Measurements from ENCODE around the gene FBXW5.

FBXW5 gene

GRCh38 chr9:136944519-136945332 lies at the start of gene FBXW5, which contains the start of gene C8G:
Gene FBXW5 (minus strand): TSS chr9:136944738. CDS start chr9:136944083, 655 bp downstream.
Gene C8G (plus strand): TSS chr9:136945243. CDS start chr9:136945321, 78 bp downstream.
- peak; percentile 94 for DNase-seq

GRCh38 chr9:136992819-136993369 lies 48.4 kb upstream of the FBXW5 start:
- no peak for DNase-seq

- peak; percentile 95 for DNase-seq
These were observed 47.7 kb upstream of the FBXW5 start, which contains the start of gene PAXX for GRCh38 chr9:136991993-136992818. Gene PAXX (plus strand): TSS chr9:136992422. CDS start chr9:136992444, 22 bp downstream.

- DNase-seq: no peak
These were observed 45.8 kb upstream of the FBXW5 start for GRCh38 chr9:136990242-136990911.

- no peak for DNase-seq
These were observed 44.3 kb upstream of the FBXW5 start for GRCh38 chr9:136988872-136989271.

GRCh38 chr9:136985853-136986252 lies 41.3 kb upstream of the FBXW5 start:
- DNase-seq: no peak

GRCh38 chr9:136985027-136985602 lies 40.6 kb upstream of the FBXW5 start:
- no peak for DNase-seq

GRCh38 chr9:136984464-136985026 lies 40.0 kb upstream of the FBXW5 start:
- DNase-seq: no peak

GRCh38 chr9:136983656-136984314 lies 39.2 kb upstream of the FBXW5 start:
- DNase-seq: no peak

GRCh38 chr9:136983167-136983566 lies 38.6 kb upstream of the FBXW5 start:
- DNase-seq: no peak

GRCh38 chr9:136982232-136983051 lies 37.9 kb upstream of the FBXW5 start, which contains the start of gene LCNL1:
Gene LCNL1 (plus strand): TSS chr9:136982993. CDS start chr9:136983587, 594 bp downstream.
- DNase-seq: no peak

GRCh38 chr9:136981588-136982231 lies 37.2 kb upstream of the FBXW5 start:
- DNase-seq: no peak

GRCh38 chr9:136980669-136981478 lies 36.3 kb upstream of the FBXW5 start:
- no peak for DNase-seq

- DNase-seq: no peak
These were observed 35.4 kb upstream of the FBXW5 start for GRCh38 chr9:136979769-136980587.

- DNase-seq: no peak
These were observed 34.5 kb upstream of the FBXW5 start for GRCh38 chr9:136978865-136979544.

- DNase-seq: peak; percentile 72
These were observed 33.7 kb upstream of the FBXW5 start for GRCh38 chr9:136978073-136978864.

- no peak for DNase-seq
These were observed 33.1 kb upstream of the FBXW5 start for GRCh38 chr9:136977649-136978072.
